Measurements from ENCODE around the gene PKDCC. TPM values are rescaled to one million over a fixed set of nuclear protein-coding genes. Genes with fewer than 3 reads are reported as not detected.
A peak's percentile ranks its signal among the peaks of the same experiment; 100 is the strongest.

Gene PKDCC
- total RNA-seq, 1 donor from 2014 or later = 8.5 TPM

- no peak overlapping the region for H3K4me3 ChIP-seq (ENCODE audit: low read depth, low read length)
- no peak for DNase-seq (ENCODE audit: low read depth)
- H3K36me3 ChIP-seq (ENCODE audit: control insufficient read depth, insufficient read depth, low read length) = no peaks in the 10 kb centered on the region
- H3K27me3 ChIP-seq (ENCODE audit: control insufficient read depth, insufficient read depth, low read length) = peaks cover 6% of the 10 kb centered on the region
- no peak for TF ChIP-seq CTCF (IDR thresholded peaks at IDR 0.05; ENCODE audit: insufficient read depth, low read length, poor library complexity, severe bottlenecking)
These were observed 2.5 kb upstream of the PKDCC start for GRCh38 chr2:42045352-42045751.

GRCh38 chr2:42045848-42046748 lies 1.7 kb upstream of the PKDCC start:
- H3K4me3 ChIP-seq (ENCODE audit: low read depth, low read length) = no peak overlapping the region
- H3K27me3 ChIP-seq (ENCODE audit: control insufficient read depth, insufficient read depth, low read length) = peaks cover 4% of the 10 kb centered on the region
- TF ChIP-seq CTCF (IDR thresholded peaks at IDR 0.05; ENCODE audit: insufficient read depth, low read length, poor library complexity, severe bottlenecking) = no peak
- no peaks in the 10 kb centered on the region for H3K36me3 ChIP-seq (ENCODE audit: control insufficient read depth, insufficient read depth, low read length)
- DNase-seq (ENCODE audit: low read depth) = no peak

GRCh38 chr2:42046819-42047487 lies 868 bp upstream of the PKDCC start:
- no peak for DNase-seq (ENCODE audit: low read depth)
- peaks cover 4% of the 10 kb centered on the region for H3K27me3 ChIP-seq (ENCODE audit: control insufficient read depth, insufficient read depth, low read length)
- H3K4me3 ChIP-seq (ENCODE audit: low read depth, low read length) = peak overlapping the region; percentile 58
- H3K36me3 ChIP-seq (ENCODE audit: control insufficient read depth, insufficient read depth, low read length) = no peaks in the 10 kb centered on the region
- TF ChIP-seq CTCF (IDR thresholded peaks at IDR 0.05; ENCODE audit: insufficient read depth, low read length, poor library complexity, severe bottlenecking) = no peak

GRCh38 chr2:42048299-42049220 lies 739 bp downstream of the PKDCC start:
- no peak for TF ChIP-seq CTCF (IDR thresholded peaks at IDR 0.05; ENCODE audit: insufficient read depth, low read length, poor library complexity, severe bottlenecking)
- H3K4me3 ChIP-seq (ENCODE audit: low read depth, low read length) = peak overlapping the region; percentile 51
- no peak for DNase-seq (ENCODE audit: low read depth)
- H3K27me3 ChIP-seq (ENCODE audit: control insufficient read depth, insufficient read depth, low read length) = peaks cover 4% of the 10 kb centered on the region
- H3K36me3 ChIP-seq (ENCODE audit: control insufficient read depth, insufficient read depth, low read length) = no peaks in the 10 kb centered on the region

GRCh38 chr2:42049221-42050009 lies 1.6 kb downstream of the PKDCC start:
- H3K36me3 ChIP-seq (ENCODE audit: control insufficient read depth, insufficient read depth, low read length) = no peaks in the 10 kb centered on the region
- H3K27me3 ChIP-seq (ENCODE audit: control insufficient read depth, insufficient read depth, low read length) = peaks cover 4% of the 10 kb centered on the region
- H3K4me3 ChIP-seq (ENCODE audit: low read depth, low read length) = peak overlapping the region; percentile 51
- DNase-seq (ENCODE audit: low read depth) = no peak
- TF ChIP-seq CTCF (IDR thresholded peaks at IDR 0.05; ENCODE audit: insufficient read depth, low read length, poor library complexity, severe bottlenecking) = no peak
